GM19463 (cell line): Measurements from ENCODE around the gene SLC5A3.

Experiments used
- ATAC-seq: cut with Tn5 transposase; IDR thresholded peaks from one replicate; pipeline ENCODE4 v1.9.1; 2021; ENCODE audit warnings: mild to moderate bottlenecking, moderate library complexity; ENCODE audit not compliant: unreplicated experiment

Gene SLC5A3

GRCh38 chr21:34094949-34095348 is 21.6 kb downstream of the SLC5A3 start:
- ATAC-seq = no peak

DNA sequence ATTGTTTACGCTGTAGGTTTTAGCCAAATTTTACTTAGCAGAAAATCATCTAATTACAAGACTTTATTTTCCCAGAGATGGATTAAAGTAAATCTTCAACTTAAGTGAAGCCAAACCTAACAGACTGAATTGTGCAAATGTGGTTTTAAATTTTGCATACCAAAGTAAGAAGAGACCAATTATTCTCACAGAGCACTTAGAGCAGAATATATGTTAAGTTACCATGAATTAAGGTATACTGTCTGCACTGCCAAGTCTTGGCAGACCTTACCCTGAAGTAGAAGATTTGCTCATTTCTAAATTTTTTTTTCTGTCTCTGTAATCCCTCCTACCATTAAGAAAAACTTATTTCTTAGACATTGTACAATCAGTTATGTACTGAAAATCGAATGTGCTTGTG is 24.1 kb downstream of the SLC5A3 start:
- ATAC-seq = no peak

GRCh38 chr21:34100337-34100736 is 27.0 kb downstream of the SLC5A3 start:
- no peak for ATAC-seq

GRCh38 chr21:34100790-34101189 is 27.4 kb downstream of the SLC5A3 start:
- no peak for ATAC-seq

DNA sequence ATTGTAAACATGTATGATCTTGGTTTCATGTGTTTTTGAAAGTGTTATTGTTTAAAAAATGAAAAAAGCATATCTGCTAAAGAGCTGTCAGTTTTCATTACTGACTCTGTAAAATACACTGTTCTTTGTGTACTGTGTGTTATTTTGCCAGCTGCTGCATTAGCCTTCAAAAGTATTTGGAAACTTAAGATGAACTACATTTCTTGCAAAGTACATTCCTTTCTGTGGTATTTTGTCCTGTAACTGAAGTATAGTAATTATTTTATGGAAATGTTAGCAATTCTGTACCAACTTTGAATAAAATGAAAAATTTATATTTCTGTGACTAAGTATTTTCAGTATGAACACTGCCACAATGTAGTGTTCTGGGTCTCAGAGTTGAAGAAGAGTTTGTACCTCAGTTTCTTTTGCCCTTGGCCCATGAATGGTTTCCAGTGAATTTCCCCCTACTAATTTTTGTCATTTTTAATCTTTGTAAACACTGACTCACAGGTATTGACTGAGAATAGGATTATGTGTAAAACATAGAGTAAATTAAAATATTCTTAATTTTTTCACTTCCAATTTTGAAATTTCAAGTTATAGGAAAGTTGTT is 32.7 kb downstream of the SLC5A3 start:
- no peak for ATAC-seq

DNA sequence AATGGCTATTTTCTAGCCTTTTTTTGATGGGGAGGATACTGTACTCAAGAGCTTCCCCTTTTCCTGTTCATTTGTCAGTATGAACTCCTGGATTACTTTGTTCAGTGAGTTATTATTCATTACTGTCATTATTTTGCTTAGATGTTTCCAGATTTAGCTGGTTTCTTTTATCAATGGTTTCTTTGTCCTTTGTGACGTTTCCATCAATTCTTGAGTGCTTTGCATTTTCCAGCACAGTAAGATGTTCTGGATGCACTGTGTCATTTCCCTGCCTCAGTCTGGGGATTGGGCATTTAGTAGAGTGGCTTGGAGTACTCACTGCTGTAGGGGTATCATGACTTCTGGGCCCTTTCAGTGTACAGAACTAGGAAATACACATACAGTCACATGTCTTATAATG is 34.2 kb downstream of the SLC5A3 start:
- ATAC-seq = no peak

DNA sequence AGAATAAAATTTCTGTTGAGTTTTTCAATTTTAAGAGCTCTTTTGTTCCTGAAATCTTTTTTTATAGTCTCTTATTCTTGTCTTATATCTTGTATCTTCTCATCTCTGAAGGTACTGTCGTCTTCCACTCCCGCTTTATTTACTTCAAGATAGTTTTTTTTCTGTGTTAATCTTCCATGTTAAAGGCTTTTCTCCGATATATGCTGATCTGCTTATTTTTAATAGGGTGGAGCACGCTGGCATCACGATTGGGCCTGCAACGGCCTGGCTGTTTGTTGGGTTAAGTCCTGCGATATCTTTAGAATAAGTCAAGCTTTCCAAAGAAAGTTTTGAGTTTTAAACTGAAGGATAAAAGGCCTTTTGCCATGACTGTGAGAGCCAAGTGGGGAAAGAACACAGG is 35.7 kb downstream of the SLC5A3 start:
- ATAC-seq = no peak

DNA sequence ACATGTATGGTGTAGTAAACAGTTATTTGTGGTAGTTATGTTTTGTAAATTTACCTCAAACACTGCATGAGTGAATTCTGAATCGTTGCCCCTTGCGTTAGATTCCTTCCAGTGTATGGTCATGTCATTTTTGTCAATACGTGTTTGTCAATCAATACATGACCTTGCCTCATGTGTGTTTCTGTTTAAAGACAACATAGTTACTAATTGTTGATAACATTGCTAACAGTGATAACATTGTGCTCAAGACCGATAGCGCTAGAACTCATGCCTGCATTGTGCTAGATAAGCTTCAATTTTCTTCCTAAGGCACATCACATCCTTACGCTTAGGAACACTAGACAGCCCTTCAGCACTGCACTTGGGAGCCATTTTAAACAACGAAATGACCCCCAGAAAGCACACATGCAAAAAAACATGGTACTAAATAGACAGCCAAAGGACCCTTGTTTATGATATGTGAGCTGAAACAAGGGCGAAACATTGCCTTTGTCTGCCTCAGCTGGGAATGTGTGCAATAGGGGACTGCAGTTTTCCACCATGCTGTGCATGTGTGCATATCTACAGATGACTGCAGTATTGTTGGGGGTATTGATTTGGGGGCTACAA is 37.3 kb downstream of the SLC5A3 start:
- ATAC-seq = no peak

GRCh38 chr21:34112316-34113033 is 39.1 kb downstream of the SLC5A3 start:
- no peak for ATAC-seq

DNA sequence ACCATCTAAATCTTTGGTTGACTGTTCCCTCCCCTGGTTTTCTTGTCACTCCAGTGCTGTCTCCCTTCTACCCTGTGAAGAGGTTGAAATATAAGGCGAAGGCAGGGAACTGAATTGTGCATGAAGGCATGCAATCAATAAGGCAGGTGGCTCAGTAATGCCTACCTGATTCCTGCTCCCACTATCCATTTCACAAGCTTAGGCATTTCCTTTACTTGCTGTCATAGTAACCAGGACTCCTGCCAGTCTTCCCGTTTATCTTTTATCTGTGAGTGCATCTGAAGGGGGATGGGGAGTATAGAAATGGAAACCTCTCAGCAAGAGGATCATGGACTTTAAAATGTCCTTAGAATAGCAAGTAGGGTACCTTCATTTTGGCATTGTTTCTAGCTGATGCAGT is 40.5 kb downstream of the SLC5A3 start:
- ATAC-seq = no peak

DNA sequence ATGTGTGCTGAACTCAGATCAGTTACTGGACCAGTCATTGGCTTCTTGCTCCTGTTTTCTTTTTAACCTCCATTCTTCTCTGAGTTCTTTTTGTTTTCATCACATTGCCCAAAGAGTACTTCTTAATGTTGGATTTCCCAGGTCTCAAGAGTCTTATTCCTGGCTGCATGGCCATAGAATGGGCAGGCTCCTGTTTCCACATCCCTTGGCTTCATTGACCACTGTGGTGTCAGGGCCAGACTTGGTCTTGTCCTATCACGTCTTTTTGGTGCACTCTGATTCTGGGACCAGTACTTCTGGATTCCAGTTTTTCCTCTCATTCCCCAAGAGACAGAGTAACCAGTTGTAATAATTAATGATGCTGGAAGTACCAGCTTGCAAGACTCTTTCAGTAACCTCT is 41.8 kb downstream of the SLC5A3 start:
- ATAC-seq = no peak

DNA sequence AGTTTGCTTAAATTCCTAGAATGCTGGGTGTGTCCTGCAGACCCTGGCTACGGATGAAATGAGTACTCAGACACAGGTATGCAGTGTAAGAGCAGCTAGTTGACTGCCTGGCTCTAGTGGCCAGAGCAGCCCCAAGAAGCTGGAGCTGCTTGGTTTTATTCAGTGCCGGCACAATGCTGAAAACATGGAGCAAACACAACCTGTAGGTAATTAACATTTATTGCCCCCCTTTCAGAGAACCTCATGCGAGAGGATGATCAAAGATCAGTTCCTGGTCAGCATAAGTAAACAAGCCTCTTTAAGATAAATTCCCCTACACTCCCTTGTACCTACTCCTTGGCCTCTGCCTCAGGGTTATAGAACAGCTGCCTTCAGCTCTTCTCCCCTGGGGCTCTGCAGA is 43.2 kb downstream of the SLC5A3 start:
- ATAC-seq = no peak

DNA sequence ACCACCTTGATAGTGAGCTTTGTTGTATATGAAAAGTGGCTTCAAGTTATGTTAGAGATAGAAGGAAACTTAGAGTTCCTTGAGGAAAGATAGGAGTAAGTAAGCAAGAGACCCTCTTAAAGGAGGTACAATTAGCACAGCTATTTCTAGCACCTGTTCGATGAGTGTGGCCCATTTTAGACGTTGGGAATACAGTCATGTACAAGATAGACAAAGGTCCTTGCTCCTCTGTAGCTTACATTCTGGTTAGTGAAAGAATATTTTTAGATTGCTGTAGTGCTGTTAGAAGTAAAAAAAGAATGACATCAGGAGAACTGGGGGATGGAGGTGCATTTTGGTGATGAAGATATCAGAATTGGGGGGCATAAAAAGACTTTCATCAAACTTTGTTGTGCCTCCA is 47.5 kb downstream of the SLC5A3 start:
- ATAC-seq = no peak

GRCh38 chr21:34122047-34122446 is 48.7 kb downstream of the SLC5A3 start:
- no peak for ATAC-seq
